ENCODE data around the gene MTMR6.
"Not testable (repeated sequence)": the region's sequence is repeated elsewhere in the genome, so short reads cannot be mapped to it uniquely, and the experiment has no call there.

The MTMR6 gene

GRCh38 chr13:25286969-25287961 lies at the start of gene MTMR6:
MTMR6 (minus strand) TSS chr13:25287488; CDS start chr13:25287247, 241 bp downstream.
- DNase-seq: peak; percentile 63

GRCh38 chr13:25335856-25336255 lies 48.6 kb upstream of the MTMR6 start:
- DNase-seq: no peak

GRCh38 chr13:25330541-25330940 lies 43.3 kb upstream of the MTMR6 start:
- no peak for DNase-seq

GRCh38 chr13:25329706-25330105 lies 42.4 kb upstream of the MTMR6 start:
- no peak for DNase-seq

- no peak for DNase-seq
These were observed 36.8 kb upstream of the MTMR6 start for GRCh38 chr13:25324100-25324499.

- no peak for DNase-seq
These were observed 32.5 kb upstream of the MTMR6 start for GRCh38 chr13:25319771-25320170.

- not testable (repeated sequence) for DNase-seq
These were observed 31.7 kb upstream of the MTMR6 start for GRCh38 chr13:25318946-25319345.

- no peak for DNase-seq
These were observed 23.6 kb upstream of the MTMR6 start for GRCh38 chr13:25310891-25311290.

GRCh38 chr13:25306671-25307464 lies 19.6 kb upstream of the MTMR6 start:
- no peak for DNase-seq

GRCh38 chr13:25302121-25302520 lies 14.8 kb upstream of the MTMR6 start:
- no peak for DNase-seq

GRCh38 chr13:25301347-25302113 lies 14.2 kb upstream of the MTMR6 start, which contains the start of gene NUP58:
NUP58 (plus strand) TSS chr13:25301625; CDS start chr13:25301774, 149 bp downstream.
- peak; percentile 87 for DNase-seq

- DNase-seq: no peak
These were observed 13.6 kb upstream of the MTMR6 start for GRCh38 chr13:25300861-25301346.

GRCh38 chr13:25295701-25296100 lies 8.4 kb upstream of the MTMR6 start:
- no peak for DNase-seq

- no peak for DNase-seq
These were observed 7.9 kb upstream of the MTMR6 start for GRCh38 chr13:25295228-25295627.

- no peak for DNase-seq
These were observed 5.0 kb upstream of the MTMR6 start for GRCh38 chr13:25292301-25292700.

GRCh38 chr13:25291691-25292090 lies 4.4 kb upstream of the MTMR6 start:
- DNase-seq: no peak

GRCh38 chr13:25288966-25289365 lies 1.7 kb upstream of the MTMR6 start:
- no peak for DNase-seq

GRCh38 chr13:25286308-25286968 lies 850 bp downstream of the MTMR6 start:
- DNase-seq: peak; percentile 60

- no peak for DNase-seq
These were observed 5.4 kb downstream of the MTMR6 start for GRCh38 chr13:25281935-25282332.

- no peak for DNase-seq
These were observed 5.9 kb downstream of the MTMR6 start for GRCh38 chr13:25281193-25281934.

GRCh38 chr13:25280396-25280795 lies 6.9 kb downstream of the MTMR6 start:
- no peak for DNase-seq

All from KG1 (cell line).